GM12878 (cell line): Measurements from ENCODE around the gene TCEAL9.

Source experiments
- CTCF ChIP-seq, 3 experiments: IDR thresholded peaks in 2 of 3; conservative IDR thresholded peaks in 1 of 3; 2 replicates each; pipeline ENCODE4 v1.5.1; 2011; ENCODE audit warnings: low read depth in 3 of 3, low read length in 3 of 3, mild to moderate bottlenecking in 3 of 3, control low read depth in 2 of 3, moderate library complexity in 2 of 3, inconsistent platforms in 1 of 3, mixed read lengths in 1 of 3; ENCODE audit not compliant: control insufficient read depth in 2 of 3, insufficient read depth in 1 of 3; ENCODE audit errors: extremely low read depth in 1 of 3
- EZH2 ChIP-seq: IDR thresholded peaks from 2 replicates; pipeline ENCODE4 v1.6.1; 2012; ENCODE audit warnings: low read depth, mild to moderate bottlenecking, control low read depth, inconsistent platforms, low read length, borderline replicate concordance; ENCODE audit not compliant: control insufficient read depth
- GABPA ChIP-seq: IDR thresholded peaks from 2 replicates; pipeline ENCODE4 v1.6.1; 2014; ENCODE audit warnings: antibody characterized with exemption, low read depth, mild to moderate bottlenecking, inconsistent platforms
- NR2C2 ChIP-seq: IDR thresholded peaks from 2 replicates; pipeline ENCODE4 v1.6.1; 2011; ENCODE audit warnings: borderline replicate concordance, low read depth; ENCODE audit not compliant: control insufficient read depth, insufficient read length
- POLR2A ChIP-seq: IDR thresholded peaks from 2 replicates; pipeline ENCODE4 v1.6.1; 2011; ENCODE audit warnings: low read depth, mild to moderate bottlenecking, low read length
- POLR2AphosphoS5 ChIP-seq: IDR thresholded peaks from 2 replicates; pipeline ENCODE4 v1.6.1; 2011; ENCODE audit warnings: mild to moderate bottlenecking, low read length, inconsistent platforms
- RCOR1 ChIP-seq: conservative IDR thresholded peaks from 2 replicates; pipeline ENCODE4 v1.6.1; 2012; ENCODE audit warnings: low read depth, low read length, improper control_type of control experiment
- SREBF2 ChIP-seq: IDR thresholded peaks from 2 replicates; pipeline ENCODE4 v1.6.1; 2012; ENCODE audit warnings: mild to moderate bottlenecking, low read length
- ZNF217 ChIP-seq: fragments of 450-650 bp; IDR thresholded peaks from 2 replicates; pipeline ENCODE4 v1.6.1; 2017; ENCODE audit warnings: antibody characterized with exemption, mild to moderate bottlenecking

- TF ChIP-seq NR2C2 = no peak
- TF ChIP-seq POLR2AphosphoS5 = no peak
- TF ChIP-seq RCOR1 = no peak
- no peak for TF ChIP-seq CTCF (IDR thresholded peaks at IDR 0.05 in 2 of 3, conservative IDR thresholded peaks at IDR 0.05 in 1 of 3; ENCODE audit: control insufficient read depth in 2 of 3, extremely low read depth in 1 of 3, insufficient read depth in 1 of 3, low read depth in 3 of 3, low read length in 3 of 3)
- no peak for TF ChIP-seq EZH2
- TF ChIP-seq POLR2A = no peak
- TF ChIP-seq SREBF2 = no peak
- TF ChIP-seq ZNF217 = no peak
- TF ChIP-seq GABPA = no peak
Measured at GRCh38 chrX:103407776-103408175, 51.5 kb downstream of the TCEAL9 start.
